Measurements from ENCODE around the gene YKT6.
"Not testable (repeated sequence)": the region's sequence is repeated elsewhere in the genome, so short reads cannot be mapped to it uniquely, and the experiment has no call there.

YKT6 gene

GRCh38 chr7:44172352-44172751, 28.4 kb upstream of the YKT6 start:
- no peak for DNase-seq (ENCODE audit: low read depth, low spot score)

GRCh38 chr7:44172803-44173424, 27.9 kb upstream of the YKT6 start:
- no peak for DNase-seq (ENCODE audit: low read depth, low spot score)

GRCh38 chr7:44173911-44174693, 26.7 kb upstream of the YKT6 start:
- DNase-seq (ENCODE audit: low read depth, low spot score), result no peak

GRCh38 chr7:44174694-44174948, 26.2 kb upstream of the YKT6 start:
- not testable (repeated sequence) for DNase-seq (ENCODE audit: low read depth, low spot score)

- no peak for DNase-seq (ENCODE audit: low read depth, low spot score)
Observed at GRCh38 chr7:44175730-44176129, 25.0 kb upstream of the YKT6 start.

GRCh38 chr7:44176486-44176885, 24.3 kb upstream of the YKT6 start:
- no peak for DNase-seq (ENCODE audit: low read depth, low spot score)

- DNase-seq (ENCODE audit: low read depth, low spot score), result no peak
Observed at GRCh38 chr7:44177570-44178131, 23.1 kb upstream of the YKT6 start.

- no peak for DNase-seq (ENCODE audit: low read depth, low spot score)
Observed at GRCh38 chr7:44180631-44181030, 20.1 kb upstream of the YKT6 start.

GRCh38 chr7:44182827-44183226, 18.0 kb upstream of the YKT6 start:
- DNase-seq (ENCODE audit: low read depth, low spot score), result no peak

- no peak for DNase-seq (ENCODE audit: low read depth, low spot score)
Observed at GRCh38 chr7:44183386-44183785, 17.4 kb upstream of the YKT6 start.

GRCh38 chr7:44184206-44184872, 16.4 kb upstream of the YKT6 start:
- no peak for DNase-seq (ENCODE audit: low read depth, low spot score)

- DNase-seq (ENCODE audit: low read depth, low spot score), result no peak
Observed at GRCh38 chr7:44184873-44185446, 15.8 kb upstream of the YKT6 start.

GRCh38 chr7:44185729-44186128, 15.0 kb upstream of the YKT6 start:
- no peak for DNase-seq (ENCODE audit: low read depth, low spot score)

GRCh38 chr7:44186736-44187135, 14.0 kb upstream of the YKT6 start:
- DNase-seq (ENCODE audit: low read depth, low spot score), result no peak

- DNase-seq (ENCODE audit: low read depth, low spot score), result no peak
Observed at GRCh38 chr7:44187636-44188416, 13.0 kb upstream of the YKT6 start.

- DNase-seq (ENCODE audit: low read depth, low spot score), result no peak
Observed at GRCh38 chr7:44188480-44189225, 12.1 kb upstream of the YKT6 start.

GRCh38 chr7:44189286-44189992, 11.3 kb upstream of the YKT6 start, which contains the start of gene GCK:
Gene GCK (minus strand): TSS chr7:44189439. CDS start chr7:44188953, 486 bp downstream.
- no peak for DNase-seq (ENCODE audit: low read depth, low spot score)

GRCh38 chr7:44189993-44190872, 10.5 kb upstream of the YKT6 start:
- no peak for DNase-seq (ENCODE audit: low read depth, low spot score)

- DNase-seq (ENCODE audit: low read depth, low spot score), result no peak
Observed at GRCh38 chr7:44191171-44191570, 9.6 kb upstream of the YKT6 start.
